Lower leg skin (tissue), 3 donors: Measurements from ENCODE around the gene LRRN3.

ENCODE experiments used
- CTCF ChIP-seq, 3 donors: fragments of 450-650 bp; IDR thresholded peaks; one replicate each; pipeline ENCODE4 v1.5.1; 2016; ENCODE audit warnings: antibody characterized with exemption in 3 of 3, mild to moderate bottlenecking in 3 of 3, moderate library complexity in 2 of 3
- POLR2A ChIP-seq, 2 donors: fragments of 450-650 bp; IDR thresholded peaks; one replicate each; pipeline ENCODE4 v1.6.1; 2016 to 2017; ENCODE audit warnings: antibody characterized with exemption in 2 of 2, mild to moderate bottlenecking in 1 of 2, moderate library complexity in 1 of 2

DNA sequence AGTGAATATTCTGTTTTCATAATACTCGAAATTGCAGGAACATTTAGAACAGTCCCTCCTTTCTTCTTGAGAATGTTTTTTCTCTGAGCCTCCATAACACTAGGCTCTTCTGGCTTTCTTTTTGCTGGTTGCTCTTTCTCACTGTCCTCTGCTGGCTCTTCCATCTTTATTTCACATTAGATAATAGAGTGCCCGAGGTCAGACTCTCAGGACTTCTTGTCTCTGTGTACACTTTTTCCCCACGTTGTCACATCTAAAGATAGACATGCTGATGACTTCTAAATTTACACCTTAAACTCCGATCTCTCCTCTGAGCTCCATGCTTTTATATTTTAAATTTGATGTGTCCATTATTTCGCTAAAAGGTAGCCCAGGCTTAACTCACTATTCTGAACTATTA lies 15.4 kb upstream of the LRRN3 start:
- TF ChIP-seq CTCF (IDR thresholded peaks at IDR 0.05) (no peak), POLR2A (IDR thresholded peaks at IDR 0.05) (no peak)
